ENCODE results near the gene LTBP1. TPM values are rescaled to one million over a fixed set of nuclear protein-coding genes. Genes with fewer than 3 reads are reported as not detected.

LTBP1 gene
- total RNA-seq, 1 experiment from 2014 or later = 28.5 TPM

- H3K4me2 ChIP-seq (ENCODE audit: insufficient read depth, insufficient read length, low read length) = no peak overlapping the region
- no peaks in the 10 kb centered on the region for H3K27me3 ChIP-seq (ENCODE audit: insufficient read depth, low read length)
- no peak overlapping the region for H4K8ac ChIP-seq (replicated peaks; ENCODE audit: insufficient read length, low read depth, low read length)
- Mint-ChIP-seq H3K4me3 (no peak overlapping the region), H3K27ac (peak overlapping the region in 1 of 3 experiments; percentile 3; a peak in 1 of 7 replicates), H3K27me3 (ENCODE audit: low read depth) (no peaks in the 10 kb centered on the region), H3K9me3 (peaks cover 5 to 9% of the 10 kb centered on the region in 2 experiments; a peak in 2 of 5 replicates), H3K4me1 (peaks cover 21 to 24% of the 10 kb centered on the region in 2 experiments), H3K36me3 (ENCODE audit: insufficient read depth in 1 of 3, low read depth in 3 of 3) (peaks cover 0 to 10% (median 3%) of the 10 kb centered on the region in 3 experiments; a peak in 5 of 7 replicates)
- no peak overlapping the region for H2BK120ac ChIP-seq (ENCODE audit: low read depth, low read length, poor library complexity, severe bottlenecking)
- H4K20me1 ChIP-seq (ENCODE audit: control insufficient read depth, insufficient read depth, insufficient read length) = no peaks in the 10 kb centered on the region
- no peak overlapping the region for H3K23ac ChIP-seq (ENCODE audit: insufficient read length, low read depth, low read length)
- no peak for TF ChIP-seq CTCF (conservative IDR thresholded peaks at IDR 0.05)
- no peaks in the 10 kb centered on the region; the same call in 1 of the 2 replicates for H3K4me1 ChIP-seq (ENCODE audit: insufficient read depth, low read length)
- H3K27ac ChIP-seq (ENCODE audit: insufficient read length, low read depth, low read length) = no peak overlapping the region
- H2AFZ ChIP-seq (ENCODE audit: low read length) = no peak overlapping the region
- H3T11ph ChIP-seq (ENCODE audit: low read length) = no peak overlapping the region
- no peaks in the 10 kb centered on the region for H3K79me2 ChIP-seq (ENCODE audit: insufficient read depth, low read length)
- H3K4ac ChIP-seq (ENCODE audit: low read depth, low read length) = no peak overlapping the region
- no peaks in the 10 kb centered on the region for H3K23me2 ChIP-seq (ENCODE audit: insufficient read length, low read depth, low read length, poor library complexity, severe bottlenecking)
- H2BK15ac ChIP-seq (ENCODE audit: low read depth, low read length) = no peak overlapping the region
- no peak overlapping the region for H4K5ac ChIP-seq (ENCODE audit: insufficient read length, low read depth, low read length)
- no peaks in the 10 kb centered on the region for H3K79me1 ChIP-seq (ENCODE audit: insufficient read depth, low read depth, low read length, poor library complexity, severe bottlenecking)
- 100% methylated on average over 1 of the region's 3 CpGs for WGBS (ENCODE audit: extremely low coverage, insufficient read length, low lambda C conversion rate)
- H2BK20ac ChIP-seq (ENCODE audit: low read depth, low read length, poor library complexity, severe bottlenecking) = no peak overlapping the region
- H3K18ac ChIP-seq (ENCODE audit: insufficient read length, low read depth, low read length) = no peak overlapping the region
- H3K56ac ChIP-seq (ENCODE audit: insufficient read length, low read depth, low read length) = no peak overlapping the region
- H2AK5ac ChIP-seq (ENCODE audit: insufficient read length, low read length) = no peak overlapping the region
- no peak for DNase-seq
- no peak overlapping the region for H4K91ac ChIP-seq (ENCODE audit: insufficient read length, low read depth, low read length)
- H3K14ac ChIP-seq (ENCODE audit: insufficient read depth, low read length) = no peak overlapping the region
- no peak overlapping the region for H3K9ac ChIP-seq (ENCODE audit: extremely low read depth, insufficient read length, low read length)
- H2BK12ac ChIP-seq (ENCODE audit: insufficient read length, low read depth, low read length) = no peak overlapping the region
- H3K9me3 ChIP-seq (ENCODE audit: control insufficient read depth, low read depth, low read length) = no peaks in the 10 kb centered on the region
- H2BK5ac ChIP-seq (ENCODE audit: insufficient read length, low read length) = no peak overlapping the region
These were observed 221.0 kb downstream of the LTBP1 start for GRCh38 chr2:33167622-33168245.
